Keratinocyte (primary cell): ENCODE measurements around the gene PTGES2.

Experiments used
- CTCF ChIP-seq, 3 experiments: IDR thresholded peaks in 1 of 3; conservative IDR thresholded peaks in 1 of 3; optimal IDR thresholded peaks in 1 of 3; 2 replicates in 2 of 3; 3 replicates in 1 of 3; pipeline versions ENCODE3 to v1.5.1; 2011; ENCODE audit warnings: low read length in 3 of 3, mild to moderate bottlenecking in 3 of 3, moderate library complexity in 2 of 3, control low read depth in 1 of 3, inconsistent platforms in 1 of 3; ENCODE audit not compliant: insufficient read depth in 2 of 3; ENCODE audit errors: extremely low read depth in 1 of 3
- EZH2 ChIP-seq: IDR thresholded peaks from one replicate; pipeline ENCODE4 v1.6.1; 2012; ENCODE audit warnings: inconsistent platforms, mild to moderate bottlenecking, low read length, moderate library complexity

- no peak for TF ChIP-seq CTCF (optimal IDR thresholded peaks at IDR 0.05 in 1 of 3, IDR thresholded peaks at IDR 0.05 in 1 of 3, conservative IDR thresholded peaks at IDR 0.05 in 1 of 3; ENCODE audit: extremely low read depth in 1 of 3, insufficient read depth in 2 of 3, low read length in 3 of 3)
- no peak for TF ChIP-seq EZH2
Observed at GRCh38 chr9:128163027-128163515, 35.5 kb upstream of the PTGES2 start.
